Naive B cell (primary cell): ENCODE data around the gene HDDC3. TPM values are rescaled to one million over a fixed set of nuclear protein-coding genes. Genes with fewer than 3 reads are reported as not detected.

Source experiments
- ATAC-seq, 2 donors: fragments of 150-1000 bp; cut with Tn5 transposase; 2 replicates each; pipeline ENCODE4 v1.10.0; 2021; ENCODE audit warnings: low read depth in 2 of 2, mild to moderate bottlenecking in 2 of 2, moderate library complexity in 2 of 2
- DNase-seq: peaks from one replicate; pipeline ENCODE4 v3.0.0; 2022
- H3K27ac Mint-ChIP-seq, 6 donors: one replicate each; pipeline ENCODE4 v1.8.0; 2020 to 2022; ENCODE audit warnings: mild to moderate bottlenecking in 6 of 6, mixed read lengths in 6 of 6, moderate library complexity in 5 of 6, inconsistent platforms in 2 of 6
- H3K27me3 Mint-ChIP-seq, 3 donors: one replicate each; pipeline ENCODE4 v1.8.0; 2021 to 2022; ENCODE audit warnings: mixed read lengths in 3 of 3, mild to moderate bottlenecking in 1 of 3
- H3K36me3 Mint-ChIP-seq, 2 donors: one replicate each; pipeline ENCODE4 v1.8.0; 2020 to 2022; ENCODE audit warnings: mixed read lengths in 2 of 2, inconsistent platforms in 1 of 2, mild to moderate bottlenecking in 1 of 2
- H3K4me1 Mint-ChIP-seq, 3 donors: one replicate each; pipeline ENCODE4 v1.8.0; 2020 to 2022; ENCODE audit warnings: mixed read lengths in 3 of 3, inconsistent platforms in 1 of 3, mild to moderate bottlenecking in 1 of 3, moderate library complexity in 1 of 3
- H3K4me3 Mint-ChIP-seq, 8 donors: one replicate each; pipeline ENCODE4 v1.8.0; 2020 to 2022; ENCODE audit warnings: mild to moderate bottlenecking in 8 of 8, mixed read lengths in 8 of 8, moderate library complexity in 8 of 8, inconsistent platforms in 2 of 8
- H3K9me3 Mint-ChIP-seq, 7 donors: one replicate each; pipeline ENCODE4 v1.8.0; 2020 to 2022; ENCODE audit warnings: mixed read lengths in 7 of 7, mild to moderate bottlenecking in 5 of 7, inconsistent platforms in 2 of 7, moderate library complexity in 1 of 7
- polyA plus RNA-seq, 6 donors: library from polyadenylated mRNA; unstranded; fragments of 300-500 nt; fragmentation: Illumina TruSeq; gene quantifications; one replicate each; pipeline ENCODE4 v1.2.3, GENCODE V29; 2021; ENCODE audit warnings: low read depth in 6 of 6

Gene HDDC3
- polyA plus RNA-seq, 6 donors from 2014 or later = 24.6 to 39.5 (median 35.0) TPM

GRCh38 chr15:90895571-90896117 lies 36.7 kb downstream of the HDDC3 start:
- Mint-ChIP-seq H3K9me3 (no peaks in the 10 kb centered on the region), H3K36me3 (no peaks in the 10 kb centered on the region), H3K27me3 (no peaks in the 10 kb centered on the region), H3K4me3 (peak overlapping the region in 5 of 8 donors; percentile 9 to 80 (median 48)), H3K4me1 (peaks cover 28 to 30% (median 29%) of the 10 kb centered on the region in 3 donors), H3K27ac (no peak overlapping the region)
- DNase-seq (no peak), ATAC-seq (no peak)

- Mint-ChIP-seq H3K9me3 (no peaks in the 10 kb centered on the region), H3K27ac (no peak overlapping the region), H3K4me3 (no peak overlapping the region), H3K27me3 (no peaks in the 10 kb centered on the region), H3K4me1 (peaks cover 22 to 28% (median 27%) of the 10 kb centered on the region in 3 donors), H3K36me3 (no peaks in the 10 kb centered on the region)
- ATAC-seq = no peak
- DNase-seq = no peak
Observed at GRCh38 chr15:90893175-90894090, 38.9 kb downstream of the HDDC3 start.

GRCh38 chr15:90892498-90893174 lies 39.7 kb downstream of the HDDC3 start:
- no peaks in the 10 kb centered on the region for H3K27me3 Mint-ChIP-seq
- H3K36me3 Mint-ChIP-seq = no peaks in the 10 kb centered on the region
- no peak overlapping the region for H3K27ac Mint-ChIP-seq
- H3K4me1 Mint-ChIP-seq = peaks cover 21 to 23% (median 21%) of the 10 kb centered on the region in 3 donors
- DNase-seq (no peak), ATAC-seq (no peak)
- H3K4me3 Mint-ChIP-seq = peak overlapping the region in 1 of 8 donors; percentile 69
- H3K9me3 Mint-ChIP-seq = no peaks in the 10 kb centered on the region

GRCh38 chr15:90892023-90892422 lies 40.3 kb downstream of the HDDC3 start:
- DNase-seq (no peak), ATAC-seq (no peak)
- Mint-ChIP-seq H3K36me3 (no peaks in the 10 kb centered on the region), H3K9me3 (no peaks in the 10 kb centered on the region), H3K27me3 (no peaks in the 10 kb centered on the region), H3K4me1 (peaks cover 15 to 19% (median 17%) of the 10 kb centered on the region in 3 donors), H3K4me3 (no peak overlapping the region), H3K27ac (no peak overlapping the region)

DNA sequence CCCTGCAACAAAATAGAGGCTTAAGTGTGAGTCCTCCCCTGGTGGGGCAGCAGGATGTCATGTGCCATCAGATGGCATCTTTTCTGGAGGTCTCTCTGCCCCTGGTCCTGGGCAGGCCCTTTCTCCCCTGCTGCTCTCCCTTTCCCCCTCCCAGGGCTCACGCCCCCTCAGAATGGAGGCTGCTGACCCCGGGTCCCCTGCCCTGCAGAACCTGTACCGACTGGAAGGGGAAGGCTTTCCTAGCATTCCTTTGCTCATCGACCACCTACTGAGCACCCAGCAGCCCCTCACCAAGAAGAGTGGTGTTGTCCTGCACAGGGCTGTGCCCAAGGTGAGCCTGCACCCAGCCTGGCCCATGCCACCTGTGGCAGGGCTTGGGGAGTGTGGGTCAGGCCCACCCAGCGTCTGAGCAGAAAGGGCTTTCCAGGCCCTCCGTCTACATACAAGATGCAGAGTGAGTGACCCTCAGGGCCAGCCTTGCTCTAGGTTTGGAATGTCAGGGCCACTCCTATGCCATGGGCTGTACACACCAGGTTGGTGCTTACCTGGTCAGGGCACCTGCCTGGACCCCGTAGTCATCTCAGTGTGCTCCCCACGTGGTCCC lies 40.9 kb downstream of the HDDC3 start:
- no peak overlapping the region for H3K4me3 Mint-ChIP-seq
- ATAC-seq = no peak
- no peaks in the 10 kb centered on the region for H3K27me3 Mint-ChIP-seq
- H3K36me3 Mint-ChIP-seq = no peaks in the 10 kb centered on the region
- peaks cover 9 to 14% (median 12%) of the 10 kb centered on the region in 3 donors for H3K4me1 Mint-ChIP-seq
- no peaks in the 10 kb centered on the region for H3K9me3 Mint-ChIP-seq
- H3K27ac Mint-ChIP-seq = peak overlapping the region in 1 of 6 donors; percentile 33
- no peak for DNase-seq

DNA sequence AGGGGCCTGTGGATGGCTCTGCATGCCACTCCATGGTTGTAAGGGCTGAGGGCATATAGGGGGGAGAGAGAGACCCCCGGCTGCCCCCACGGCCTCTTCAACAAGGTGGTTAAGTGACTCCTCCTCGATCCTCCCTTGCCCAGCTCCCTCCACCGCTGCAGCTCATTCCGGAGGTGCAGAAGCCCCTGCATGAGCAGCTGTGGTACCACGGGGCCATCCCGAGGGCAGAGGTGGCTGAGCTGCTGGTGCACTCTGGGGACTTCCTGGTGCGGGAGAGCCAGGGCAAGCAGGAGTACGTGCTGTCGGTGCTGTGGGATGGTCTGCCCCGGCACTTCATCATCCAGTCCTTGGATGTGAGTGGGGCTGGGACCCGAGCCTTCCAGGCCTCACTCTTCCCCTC lies 41.5 kb downstream of the HDDC3 start:
- DNase-seq (no peak), ATAC-seq (no peak)
- H3K4me1 Mint-ChIP-seq = peaks cover 9 to 12% (median 12%) of the 10 kb centered on the region in 3 donors
- H3K4me3 Mint-ChIP-seq = no peak overlapping the region
- H3K9me3 Mint-ChIP-seq = no peaks in the 10 kb centered on the region
- no peaks in the 10 kb centered on the region for H3K27me3 Mint-ChIP-seq
- no peak overlapping the region for H3K27ac Mint-ChIP-seq
- H3K36me3 Mint-ChIP-seq = no peaks in the 10 kb centered on the region

DNA sequence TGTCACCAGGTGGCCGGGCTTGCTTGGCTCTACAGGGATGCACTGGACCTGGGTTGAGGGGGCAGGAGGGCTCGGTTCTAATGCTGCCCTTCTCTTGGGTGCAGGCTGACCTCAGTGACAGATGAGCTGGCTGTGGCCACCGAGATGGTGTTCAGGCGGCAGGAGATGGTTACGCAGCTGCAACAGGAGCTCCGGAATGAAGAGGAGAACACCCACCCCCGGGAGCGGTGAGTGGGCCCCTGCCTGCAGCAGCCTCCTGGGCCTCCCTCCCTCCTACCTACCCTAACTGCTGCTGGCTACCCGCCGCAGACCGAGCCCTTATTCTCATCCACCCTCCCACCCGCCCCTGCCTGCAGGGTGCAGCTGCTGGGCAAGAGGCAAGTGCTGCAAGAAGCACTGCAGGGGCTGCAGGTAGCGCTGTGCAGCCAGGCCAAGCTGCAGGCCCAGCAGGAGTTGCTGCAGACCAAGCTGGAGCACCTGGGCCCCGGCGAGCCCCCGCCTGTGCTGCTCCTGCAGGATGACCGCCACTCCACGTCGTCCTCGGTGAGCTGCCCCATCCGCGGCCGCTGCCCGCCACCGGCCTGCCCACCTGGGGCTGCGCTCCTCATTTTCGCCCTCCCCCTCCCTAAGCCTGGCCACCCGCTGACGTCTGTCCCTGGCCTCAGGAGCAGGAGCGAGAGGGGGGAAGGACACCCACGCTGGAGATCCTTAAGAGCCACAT lies 42.5 kb downstream of the HDDC3 start:
- no peak overlapping the region for H3K27ac Mint-ChIP-seq
- ATAC-seq (no peak), DNase-seq (no peak)
- no peaks in the 10 kb centered on the region for H3K9me3 Mint-ChIP-seq
- peaks cover 14 to 18% (median 18%) of the 10 kb centered on the region in 3 donors for H3K4me1 Mint-ChIP-seq
- no peak overlapping the region for H3K4me3 Mint-ChIP-seq
- H3K27me3 Mint-ChIP-seq = no peaks in the 10 kb centered on the region
- no peaks in the 10 kb centered on the region for H3K36me3 Mint-ChIP-seq

GRCh38 chr15:90889313-90889730 lies 43.0 kb downstream of the HDDC3 start:
- Mint-ChIP-seq H3K27ac (no peak overlapping the region), H3K27me3 (no peaks in the 10 kb centered on the region), H3K9me3 (no peaks in the 10 kb centered on the region), H3K4me1 (peaks cover 17 to 20% (median 20%) of the 10 kb centered on the region in 3 donors), H3K36me3 (no peaks in the 10 kb centered on the region), H3K4me3 (no peak overlapping the region)
- ATAC-seq = no peak
- no peak for DNase-seq

- Mint-ChIP-seq H3K4me3 (peak overlapping the region in 1 of 8 donors; percentile 20), H3K27ac (no peak overlapping the region)
Observed at GRCh38 chr15:90887037-90887481, 45.3 kb downstream of the HDDC3 start.

GRCh38 chr15:90886291-90886614 lies 46.1 kb downstream of the HDDC3 start:
- DNase-seq (no peak), ATAC-seq (no peak)
- Mint-ChIP-seq H3K4me1 (peaks cover 17 to 22% (median 20%) of the 10 kb centered on the region in 3 donors), H3K36me3 (no peaks in the 10 kb centered on the region), H3K4me3 (peak overlapping the region in 5 of 8 donors; percentile 35 to 89 (median 77)), H3K27me3 (no peaks in the 10 kb centered on the region), H3K9me3 (no peaks in the 10 kb centered on the region), H3K27ac (peak overlapping the region in 3 of 6 donors; percentile 67 to 73 (median 70))

More at GRCh38 chr15:90887037-90887481, 45.3 kb downstream of the HDDC3 start:
- H3K9me3 Mint-ChIP-seq = no peaks in the 10 kb centered on the region
- ATAC-seq = no peak
- peaks cover 17 to 24% (median 20%) of the 10 kb centered on the region in 3 donors for H3K4me1 Mint-ChIP-seq
- no peak for DNase-seq
- no peaks in the 10 kb centered on the region for H3K27me3 Mint-ChIP-seq
- H3K36me3 Mint-ChIP-seq = no peaks in the 10 kb centered on the region

GRCh38 chr15:90885432-90886290 lies 46.7 kb downstream of the HDDC3 start:
- peak overlapping the region; percentile 77 to 89 (median 84) for H3K4me3 Mint-ChIP-seq
- peak; percentile 77 to 80 for ATAC-seq
- H3K27me3 Mint-ChIP-seq = no peaks in the 10 kb centered on the region
- H3K36me3 Mint-ChIP-seq = no peaks in the 10 kb centered on the region
- no peaks in the 10 kb centered on the region for H3K9me3 Mint-ChIP-seq
- DNase-seq = peak; percentile 80
- H3K4me1 Mint-ChIP-seq = peaks cover 17 to 22% (median 20%) of the 10 kb centered on the region in 3 donors
- peak overlapping the region in 4 of 6 donors; percentile 67 to 84 (median 77) for H3K27ac Mint-ChIP-seq
